Activated CD4-positive, CD25-positive, alpha-beta regulatory T cell treated with anti-CD3 and anti-CD28 coated beads, Interleukin-2, amount 50 U/mL, for 24 hours (primary cell): ENCODE results near the gene C1GALT1C1.
"Not testable (repeated sequence)": the region's sequence is repeated elsewhere in the genome, so short reads cannot be mapped to it uniquely, and the experiment has no call there.

Experiments
- ATAC-seq, 2 donors: fragments of 150-1000 bp; cut with Tn5 transposase; one replicate each; pipeline ENCODE4 v1.10.0; 2021; ENCODE audit warnings: mild to moderate bottlenecking in 1 of 2, moderate library complexity in 1 of 2

C1GALT1C1 gene

DNA sequence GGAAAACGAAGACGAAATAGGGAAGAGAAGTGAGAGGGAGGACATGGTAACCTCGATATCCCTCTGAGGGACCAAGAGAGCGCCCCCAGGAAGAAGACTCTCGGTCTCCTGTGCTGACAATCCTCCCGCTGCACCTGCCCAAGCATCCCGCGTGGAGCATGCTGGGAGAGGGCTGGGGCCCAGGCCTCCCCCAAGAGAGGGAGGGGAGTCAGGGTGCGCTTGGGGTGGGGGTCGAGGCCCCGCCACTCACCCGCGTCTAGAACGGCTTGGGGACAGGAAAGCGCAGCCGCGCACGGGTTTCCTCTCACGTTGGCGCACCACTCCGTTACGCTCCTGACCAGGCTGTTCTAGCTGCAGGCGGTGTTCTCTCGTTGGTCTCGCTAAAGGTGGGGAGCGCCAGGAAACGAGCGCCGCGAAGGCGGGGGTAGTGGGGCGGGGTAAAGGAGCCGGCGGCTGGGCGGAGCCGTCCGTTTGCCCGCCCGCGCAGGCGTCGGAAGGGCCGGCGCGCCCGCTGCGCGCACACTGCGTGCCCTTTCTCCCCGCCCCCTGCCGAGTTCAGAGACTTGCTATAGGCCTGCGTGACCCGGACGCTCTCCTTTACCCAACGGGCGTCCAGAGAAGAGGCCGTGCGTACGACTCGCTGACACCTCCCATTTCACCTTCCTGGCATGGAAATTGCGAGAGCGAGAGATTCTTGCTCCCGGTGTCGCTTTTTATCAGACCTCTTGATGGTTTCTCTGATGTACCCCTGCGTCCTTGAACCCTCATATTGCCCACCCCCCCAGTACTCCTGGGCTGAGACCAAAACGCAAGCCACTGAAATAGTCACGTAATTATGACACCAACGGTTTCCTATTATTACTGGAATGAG, at the start of gene C1GALT1C1:
Gene C1GALT1C1 (minus strand): TSS at position 388 of the 871 bp plus-strand sequence. CDS start 2,888 bp downstream, outside the sequence.
- peak; percentile 94 to 96 for ATAC-seq

- peak; percentile 90 for ATAC-seq
Observed at GRCh38 chrX:120677004-120677652, 47.3 kb upstream of the C1GALT1C1 start.

GRCh38 chrX:120672841-120673530, 43.1 kb upstream of the C1GALT1C1 start:
- ATAC-seq = no peak

GRCh38 chrX:120672389-120672788, 42.5 kb upstream of the C1GALT1C1 start:
- ATAC-seq = no peak

GRCh38 chrX:120671963-120672362, 42.1 kb upstream of the C1GALT1C1 start:
- no peak for ATAC-seq

DNA sequence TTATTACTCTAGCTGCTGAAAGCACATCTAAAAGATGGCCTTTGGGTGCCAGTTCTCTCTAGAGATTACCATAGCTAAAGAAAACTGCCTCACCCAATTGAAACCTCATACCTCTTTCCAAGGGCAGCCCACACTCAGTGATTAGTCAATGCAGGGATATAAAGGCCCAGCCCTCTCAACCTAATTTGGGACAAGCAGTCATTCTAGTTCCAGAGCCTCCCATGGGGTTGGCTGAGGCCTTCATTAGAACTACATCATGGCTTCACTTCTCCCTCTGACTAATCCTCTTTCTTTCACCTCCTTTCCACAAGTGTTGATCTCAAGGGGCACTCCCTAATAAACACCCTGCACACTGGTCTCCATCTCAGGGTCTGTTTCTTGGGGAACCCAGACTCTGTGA, 38.5 kb upstream of the C1GALT1C1 start:
- ATAC-seq = no peak

DNA sequence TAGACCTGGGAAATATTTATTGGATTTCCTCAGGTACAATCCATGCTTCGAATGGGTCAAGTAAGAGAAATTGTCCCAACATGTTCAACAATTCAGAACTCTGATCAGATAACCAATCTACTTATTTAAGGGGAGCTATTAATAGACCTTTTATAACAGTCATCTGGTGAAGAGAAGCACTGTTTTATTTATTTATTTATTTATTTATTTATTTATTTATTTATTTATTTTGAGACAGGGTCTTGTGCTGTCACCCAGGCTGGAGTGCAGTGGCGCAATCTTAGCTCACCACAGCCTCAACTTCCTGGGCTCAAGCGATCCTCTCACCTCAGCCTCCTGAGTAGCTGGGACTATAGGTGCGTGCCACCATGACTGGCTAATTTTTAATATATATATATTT, 34.7 kb upstream of the C1GALT1C1 start:
- ATAC-seq = not testable (repeated sequence)

- no peak for ATAC-seq
Observed at GRCh38 chrX:120664081-120664480, 34.2 kb upstream of the C1GALT1C1 start.

DNA sequence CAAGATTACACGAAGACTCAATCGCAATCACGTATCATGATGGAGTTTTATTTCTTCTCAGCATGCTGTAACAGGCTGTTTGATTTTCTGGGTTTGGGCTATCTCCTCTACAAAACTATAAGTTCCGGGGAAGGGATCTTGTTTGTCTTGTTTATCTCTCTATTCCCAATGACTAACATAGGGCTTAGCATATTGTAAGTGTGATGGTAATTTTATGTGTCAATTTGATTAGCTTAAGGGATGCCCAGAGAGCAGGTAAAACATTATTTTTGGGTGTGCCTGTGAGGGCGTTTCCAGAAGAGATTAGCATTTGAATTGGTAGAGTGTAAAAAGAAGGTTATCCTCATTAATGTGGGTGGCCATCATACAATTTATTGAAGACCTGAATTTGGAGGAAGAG, 32.8 kb upstream of the C1GALT1C1 start:
- no peak for ATAC-seq

- no peak for ATAC-seq
Observed at GRCh38 chrX:120660637-120661036, 30.8 kb upstream of the C1GALT1C1 start.

DNA sequence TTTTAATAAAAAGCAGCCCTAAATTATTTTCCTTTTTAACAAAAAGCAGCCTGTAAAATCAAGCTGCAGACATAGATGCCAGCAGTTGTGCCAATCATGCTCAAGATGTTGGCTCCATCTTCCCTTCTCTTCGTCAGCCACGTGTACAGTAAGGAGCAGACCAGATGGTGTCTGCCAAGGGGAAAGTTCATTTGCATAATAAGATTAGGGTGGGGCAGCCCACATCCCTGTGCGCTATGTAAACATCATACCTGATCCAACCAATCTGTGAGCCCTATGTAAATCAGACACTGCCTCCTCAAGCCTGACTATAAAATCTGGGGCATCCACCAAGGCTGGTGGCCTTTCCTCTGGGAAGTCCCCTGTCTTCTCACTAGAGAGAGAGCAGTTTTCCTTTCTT, 23.1 kb upstream of the C1GALT1C1 start:
- no peak for ATAC-seq

DNA sequence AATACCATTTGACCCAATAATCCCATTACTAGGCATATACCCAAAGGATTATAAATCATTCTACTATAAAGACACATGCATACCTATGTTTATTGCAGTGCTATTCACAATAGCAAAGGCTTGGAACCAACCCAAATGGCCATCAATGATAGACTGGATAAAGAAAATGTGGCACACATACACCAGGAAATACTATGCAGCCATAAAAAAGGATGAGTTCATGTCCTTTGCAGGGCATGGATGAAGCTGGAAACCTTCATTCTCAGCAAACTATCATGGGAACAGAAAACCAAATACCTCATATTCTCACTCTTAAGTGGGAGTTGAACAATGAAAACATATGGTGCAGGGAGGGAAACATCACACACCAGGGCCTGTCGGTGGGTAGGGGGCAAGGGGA, 22.4 kb upstream of the C1GALT1C1 start:
- not testable (repeated sequence) for ATAC-seq

DNA sequence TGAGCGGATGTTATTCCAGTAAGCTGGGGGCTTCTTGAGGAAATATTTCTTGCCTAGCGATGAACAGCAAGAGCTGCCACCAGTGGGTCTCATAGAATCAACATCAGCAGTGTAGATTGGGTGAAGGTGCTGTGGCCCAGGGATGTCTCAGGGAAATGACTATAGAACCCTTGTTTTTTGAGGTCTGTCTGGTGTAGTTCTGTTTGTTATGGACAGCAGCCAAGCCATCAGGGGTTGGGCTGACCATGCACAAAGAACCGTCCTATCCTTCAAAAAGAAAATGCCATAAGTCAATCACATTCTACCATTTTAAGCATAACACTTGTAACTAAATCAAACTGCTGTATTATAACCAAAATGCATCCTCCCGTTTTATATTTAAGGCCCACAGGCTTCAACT, 17.3 kb upstream of the C1GALT1C1 start:
- no peak for ATAC-seq

- ATAC-seq = no peak
Observed at GRCh38 chrX:120642871-120643270, 13.0 kb upstream of the C1GALT1C1 start.

DNA sequence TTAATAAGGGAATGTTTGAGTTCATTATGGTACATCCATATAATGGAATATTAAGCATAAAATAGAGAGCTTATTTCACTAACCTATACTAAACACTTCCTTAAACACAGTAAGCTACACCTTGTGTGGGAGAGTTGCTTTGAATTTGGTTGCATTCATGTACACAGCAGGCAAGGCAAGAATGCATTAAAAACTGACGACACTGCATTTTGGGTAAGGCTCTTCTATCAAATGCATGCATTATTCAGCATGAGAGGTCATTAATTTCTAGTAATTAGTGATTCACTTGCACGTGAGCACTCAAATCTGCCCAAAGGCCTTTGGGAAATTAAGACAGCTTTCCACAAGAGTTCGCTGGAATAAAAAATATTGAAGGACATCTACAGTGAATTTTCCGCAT, 8.8 kb upstream of the C1GALT1C1 start:
- no peak for ATAC-seq

DNA sequence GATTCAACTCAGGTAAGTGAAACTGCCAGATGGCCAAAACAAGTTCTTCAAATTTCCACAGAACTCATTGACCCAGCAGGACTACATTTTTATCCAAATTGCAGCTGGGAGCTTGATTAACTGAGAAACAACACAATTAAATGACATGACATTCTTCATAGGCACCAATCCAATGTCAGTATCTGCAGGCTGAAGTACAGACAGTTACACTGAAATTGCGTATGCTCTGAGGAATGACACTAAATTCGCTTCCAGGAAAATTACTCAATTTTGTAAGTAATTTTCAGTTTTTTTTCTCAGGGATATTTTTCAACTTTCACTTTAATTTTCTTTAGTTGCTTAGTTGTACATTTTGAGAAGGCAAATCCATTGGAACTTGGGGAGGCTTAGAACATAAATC, 4.5 kb downstream of the C1GALT1C1 start:
- no peak for ATAC-seq

DNA sequence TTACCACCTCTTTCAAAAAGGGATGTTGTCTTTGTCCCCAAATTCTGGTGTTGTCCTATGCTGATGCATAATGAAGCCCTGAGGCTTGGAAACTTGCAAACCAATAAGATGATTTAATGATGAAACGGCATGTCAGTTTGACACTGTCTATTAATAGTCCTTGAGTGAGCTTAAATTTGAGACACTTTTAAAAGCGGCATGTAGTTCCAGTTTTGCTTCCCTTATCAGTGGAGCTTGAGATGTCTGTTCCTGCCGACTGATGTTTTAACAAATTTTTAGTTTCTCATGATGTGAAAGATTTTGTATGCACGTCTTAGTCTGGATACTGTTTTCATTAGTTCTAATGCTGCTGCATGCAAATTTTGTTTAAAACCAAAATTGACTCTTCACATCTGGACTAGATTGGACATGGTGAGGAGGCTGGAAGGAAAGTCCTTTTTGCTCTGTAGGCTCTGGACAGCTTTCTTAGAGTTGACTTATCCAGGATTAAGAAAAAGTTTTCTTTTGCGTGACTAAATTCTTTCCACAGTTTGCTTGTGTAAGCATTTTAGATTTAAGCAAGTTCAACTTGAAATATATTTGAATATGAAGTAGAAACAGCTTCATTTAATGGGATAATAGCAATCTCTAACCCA, 11.7 kb downstream of the C1GALT1C1 start:
- no peak for ATAC-seq

DNA sequence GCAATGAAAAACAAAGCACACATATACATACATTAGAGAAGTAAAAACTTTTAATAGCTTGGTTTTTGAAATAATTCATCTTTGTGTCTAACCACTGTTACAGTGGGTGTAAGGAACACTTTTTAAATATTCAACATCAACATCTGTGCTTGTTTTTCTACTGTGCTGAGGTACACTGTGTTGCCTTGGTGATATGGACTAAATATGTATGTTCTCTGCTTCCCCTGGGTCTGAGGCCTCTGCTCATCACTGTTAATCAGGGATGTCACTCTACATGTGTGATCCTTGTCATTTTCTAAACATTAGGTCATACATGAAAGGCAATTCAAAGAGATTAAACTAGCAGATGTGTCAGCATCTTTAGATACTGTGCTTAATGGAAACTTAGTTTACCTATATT, 15.0 kb downstream of the C1GALT1C1 start:
- no peak for ATAC-seq

GRCh38 chrX:120612086-120612485, 17.8 kb downstream of the C1GALT1C1 start:
- no peak for ATAC-seq

DNA sequence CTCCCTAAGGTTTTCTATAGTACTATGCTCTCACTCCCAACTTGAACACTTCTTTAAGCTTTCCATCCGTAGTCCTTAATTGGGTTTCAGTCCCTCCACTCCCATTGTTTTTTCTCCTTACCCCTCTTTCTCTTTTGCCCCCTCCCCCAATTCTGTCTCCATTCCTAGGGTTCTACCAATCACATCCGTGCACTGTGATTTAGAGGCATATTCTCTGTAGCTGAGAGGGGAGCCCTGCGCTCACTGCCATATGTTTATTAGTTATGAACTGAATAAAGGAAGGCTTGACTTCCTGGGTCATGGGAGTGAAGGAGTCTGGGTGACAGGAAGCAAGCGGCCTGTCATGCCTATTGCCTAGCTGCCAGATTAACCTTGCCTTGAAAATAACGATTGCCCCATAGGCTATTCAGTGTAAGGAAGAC, 25.5 kb downstream of the C1GALT1C1 start:
- peak; percentile 66 to 70 for ATAC-seq

- ATAC-seq = peak; percentile 96 to 97
Observed at GRCh38 chrX:120603707-120604360, 26.0 kb downstream of the C1GALT1C1 start, which contains the start of gene MCTS1. Gene MCTS1, plus strand, starts transcription at chrX:120604101. Its CDS starts 136 bp downstream, at chrX:120604237.

- no peak for ATAC-seq
Observed at GRCh38 chrX:120585702-120586101, 44.2 kb downstream of the C1GALT1C1 start.
